Heart left ventricle (tissue), 13 donors: ENCODE results near the gene VDR.

ENCODE experiments used
- CTCF ChIP-seq, 12 donors: fragments of 200-600 bp; sonication (generic) in 4 of 12; IDR thresholded peaks; one replicate each; pipeline versions ENCODE4 v1.5.0 to v1.8.0; 2018 to 2022; ENCODE audit warnings: antibody characterized with exemption in 12 of 12, mild to moderate bottlenecking in 5 of 12
- POLR2A ChIP-seq, 2 donors: fragments of 450-650 bp; IDR thresholded peaks; one replicate each; pipeline ENCODE4 v1.6.1; 2017; ENCODE audit warnings: antibody characterized with exemption in 2 of 2, mild to moderate bottlenecking in 2 of 2, moderate library complexity in 2 of 2
- donor health status: ischemic (EF 13 %, LVEDD 7.1; RV severe dilation, severe dysfunction).
- donor health status: DM: no; HTN: yes; CAD: no.
- donor health status: DM: no; HTN: no; CAD: no.
- donor health status: ischemic (EF 25% LVEDD 6.9; RV normal size, moderate dysfunction).
- donor health status: ischemic (EF 25% LVEDD 5.7; RV mildly dilated, moderate dysfunction).
- donor health status: ischemic (EF 35%, LVEDD 5.7; RV mildly dilated, moderate dysfunction).
- donor health status: nonischemic (EF 11% LVEDD 7.7; RV severe dilation, severe dysfunction).
- donor health status: DM: yes; HTN: yes; CAD: no.
- donor health status: PGD.
- donor health status: ischemic (EF 29% LVEDD 5.4; RV normal size, mild dysfunction).
- donor health status: nonischemic (EF 23%, LVEDD 6.1; RV moderate dilation, normal function).

- TF ChIP-seq CTCF (IDR thresholded peaks at IDR 0.05) (no peak), POLR2A (IDR thresholded peaks at IDR 0.05) (no peak)
Measured at GRCh38 chr12:47856721-47857575, 47.8 kb downstream of the VDR start.
